ENCODE measurements around the gene KRT36.

KRT36 gene

GRCh38 chr17:41521574-41522261, 32.0 kb upstream of the KRT36 start:
- DNase-seq = no peak

GRCh38 chr17:41520821-41521521, 31.3 kb upstream of the KRT36 start:
- no peak for DNase-seq

DNA sequence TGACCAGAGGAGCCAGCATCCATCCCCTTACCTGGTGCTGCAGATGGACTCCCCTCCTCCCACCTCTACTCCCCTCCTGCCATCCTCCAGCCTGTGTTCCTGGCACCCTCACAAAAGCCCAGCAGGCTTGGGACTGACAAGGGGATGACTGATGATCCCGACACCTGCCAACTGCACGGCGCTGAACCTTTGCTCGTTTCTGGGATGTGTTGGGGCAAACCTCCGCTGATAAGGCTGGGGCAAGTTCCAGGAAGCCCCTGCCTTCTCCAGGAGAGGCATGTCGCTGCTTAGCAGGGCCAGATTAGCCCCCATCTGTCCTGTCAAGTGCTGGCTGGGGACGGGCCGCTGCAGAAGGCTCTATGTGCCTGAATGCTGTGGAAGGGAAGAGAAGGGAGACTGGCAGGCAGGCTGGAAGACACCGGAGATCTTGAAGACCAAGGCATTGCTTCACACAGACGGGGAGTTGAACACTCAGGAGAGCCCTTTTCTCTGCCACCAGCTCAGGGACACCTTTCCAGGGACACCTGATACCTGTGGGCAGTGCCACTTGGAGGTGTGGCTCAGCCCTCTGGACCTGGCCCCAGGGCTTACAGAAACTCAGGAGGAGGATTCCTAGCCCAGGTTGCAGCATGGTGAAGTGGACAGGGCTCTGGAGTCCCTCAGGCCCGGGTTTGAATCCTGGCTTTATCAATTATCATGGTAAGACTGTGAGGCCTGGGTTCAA, 30.0 kb upstream of the KRT36 start:
- no peak for DNase-seq

DNA sequence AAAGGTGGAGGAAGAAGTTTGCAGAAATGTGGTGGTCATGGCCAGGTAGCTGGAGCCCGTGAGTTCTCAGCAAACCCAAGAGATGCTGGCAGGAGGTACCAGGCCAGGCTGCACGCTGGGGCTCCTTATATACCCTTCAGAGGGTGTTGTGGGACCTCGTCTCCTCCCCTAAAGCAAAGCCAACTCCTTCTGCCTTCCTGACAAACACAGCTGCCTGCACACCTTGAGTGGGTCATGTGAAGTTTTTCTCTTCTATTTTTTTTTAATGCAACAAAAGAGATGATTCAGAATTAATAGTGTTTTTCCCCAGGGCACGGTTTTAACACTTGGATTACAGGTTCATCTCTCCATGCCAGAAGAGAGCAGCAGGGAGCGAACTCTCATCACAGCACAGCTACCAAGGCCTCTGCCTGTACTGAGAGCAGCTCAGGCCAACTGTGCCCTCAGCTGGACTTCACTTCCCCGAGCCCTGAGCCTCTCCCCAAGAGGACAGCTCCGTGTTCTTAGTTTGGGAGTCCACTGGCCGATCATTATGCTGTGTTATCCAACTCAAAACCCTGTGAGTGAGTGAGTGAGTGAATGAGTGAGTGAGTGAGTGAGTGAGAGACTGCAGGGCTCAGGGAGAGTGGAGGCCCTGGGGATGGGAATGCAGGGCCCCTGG, 29.2 kb upstream of the KRT36 start, which contains the start of gene KRT15:
Gene KRT15, minus strand, starts transcription at position 102 of the 661 bp plus-strand sequence. Its CDS starts 63 bp downstream, at position 39.
- no peak for DNase-seq

GRCh38 chr17:41518031-41518430, 28.3 kb upstream of the KRT36 start:
- DNase-seq = no peak

GRCh38 chr17:41516830-41517283, 27.1 kb upstream of the KRT36 start:
- no peak for DNase-seq

DNA sequence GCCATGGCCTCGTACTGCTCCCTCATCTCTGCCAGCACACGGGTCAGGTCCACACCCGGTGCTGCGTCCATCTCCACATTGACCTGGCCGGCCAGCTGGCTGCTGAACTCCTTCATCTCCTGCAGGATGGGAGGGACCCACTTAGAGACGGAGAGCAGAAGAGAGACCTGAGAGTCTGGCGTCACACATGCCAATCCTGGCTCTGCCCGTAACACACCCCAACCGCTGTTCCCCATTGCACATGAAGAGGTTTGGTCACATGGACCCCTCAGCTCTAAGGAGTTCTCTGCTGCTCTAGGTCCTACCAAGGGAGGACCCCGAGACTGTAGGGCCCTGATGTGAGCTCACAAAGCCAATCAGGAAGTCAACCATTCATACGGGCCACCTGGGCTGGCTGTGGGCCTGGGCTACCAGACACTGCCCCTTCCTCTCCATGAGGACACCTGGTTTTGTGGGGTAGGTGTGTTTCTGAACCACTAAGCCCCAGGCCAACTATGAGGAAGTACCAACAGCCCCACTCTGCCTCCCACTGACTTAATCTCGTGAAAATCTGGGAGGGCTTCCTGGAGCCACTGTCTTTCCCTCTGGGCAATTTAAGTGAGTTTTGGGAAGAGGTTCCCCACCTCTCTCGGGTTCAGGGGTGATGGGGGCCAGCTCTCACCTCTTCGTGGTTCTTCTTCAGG, 26.6 kb upstream of the KRT36 start:
- DNase-seq = no peak

DNA sequence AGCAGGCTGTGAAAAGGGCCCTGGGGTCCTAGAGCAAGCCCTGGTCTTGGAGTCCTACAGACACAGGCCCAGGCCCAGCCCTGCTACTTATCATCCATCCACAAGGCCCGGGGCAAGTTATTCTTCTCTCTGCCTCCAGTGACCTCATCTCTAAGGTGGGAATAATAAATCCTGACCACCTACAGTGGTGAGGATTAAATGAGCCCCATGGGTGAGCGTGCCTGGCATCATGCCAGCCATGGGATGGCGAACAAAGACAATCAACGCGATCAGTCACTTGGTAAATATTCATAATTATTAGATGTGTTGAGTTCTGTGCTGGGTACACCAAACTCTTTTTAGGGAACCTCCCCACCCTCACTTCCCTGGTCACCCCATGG, 23.4 kb upstream of the KRT36 start:
- DNase-seq = no peak

DNA sequence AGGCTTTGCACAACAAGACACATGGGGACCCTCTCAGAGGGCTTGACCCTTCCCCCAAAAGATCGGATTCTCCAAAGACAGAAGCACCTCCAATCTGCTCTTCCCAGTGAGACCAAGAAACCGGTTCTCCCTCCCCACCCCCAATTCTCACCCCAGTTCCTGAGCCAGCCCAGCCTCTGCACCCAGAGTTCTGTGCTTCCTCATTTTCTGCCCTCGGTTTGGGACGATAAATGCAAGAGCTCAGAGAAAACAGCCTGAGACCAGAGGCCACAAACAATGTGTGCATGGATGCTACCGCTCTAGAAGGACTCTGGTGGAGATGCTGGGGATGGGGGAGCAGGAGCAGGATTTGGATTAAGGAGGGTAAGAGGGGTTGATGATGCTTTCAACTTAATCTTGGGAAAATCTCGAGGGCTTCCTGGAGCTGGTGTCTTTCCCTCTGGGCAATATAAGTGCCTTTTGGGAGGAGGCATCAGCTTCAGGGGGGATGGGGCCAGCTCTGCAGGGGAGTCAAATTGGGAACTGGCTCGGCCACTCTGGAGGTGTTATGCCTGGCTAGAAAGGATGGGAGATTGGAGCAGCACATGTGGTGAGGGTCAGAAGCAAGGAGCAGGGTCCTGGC, 22.9 kb upstream of the KRT36 start:
- DNase-seq = no peak

GRCh38 chr17:41511716-41512115, 22.0 kb upstream of the KRT36 start:
- DNase-seq = no peak

DNA sequence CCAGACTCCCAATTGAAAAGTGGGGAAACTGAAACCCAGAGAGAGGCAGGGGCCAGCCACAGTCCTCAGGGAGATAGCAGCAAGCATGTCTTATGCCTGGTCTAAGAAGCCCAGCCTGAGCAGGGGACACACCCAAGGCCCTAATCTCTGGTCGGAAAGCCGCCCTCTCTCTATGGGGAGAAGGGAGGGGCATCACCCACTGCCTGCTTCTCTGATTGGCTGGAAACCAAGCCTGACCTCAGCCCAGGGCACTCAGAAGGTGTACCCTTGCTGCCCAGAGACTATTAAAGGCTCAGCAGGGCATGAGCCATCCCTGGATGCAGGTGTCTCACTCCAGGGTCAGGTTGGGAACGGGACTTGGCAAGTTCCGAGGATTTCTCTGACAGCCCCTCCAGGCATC, 21.4 kb upstream of the KRT36 start:
- no peak for DNase-seq

GRCh38 chr17:41510251-41511065, 20.7 kb upstream of the KRT36 start:
- DNase-seq = no peak

GRCh38 chr17:41507315-41507880, 17.7 kb upstream of the KRT36 start:
- DNase-seq = no peak

DNA sequence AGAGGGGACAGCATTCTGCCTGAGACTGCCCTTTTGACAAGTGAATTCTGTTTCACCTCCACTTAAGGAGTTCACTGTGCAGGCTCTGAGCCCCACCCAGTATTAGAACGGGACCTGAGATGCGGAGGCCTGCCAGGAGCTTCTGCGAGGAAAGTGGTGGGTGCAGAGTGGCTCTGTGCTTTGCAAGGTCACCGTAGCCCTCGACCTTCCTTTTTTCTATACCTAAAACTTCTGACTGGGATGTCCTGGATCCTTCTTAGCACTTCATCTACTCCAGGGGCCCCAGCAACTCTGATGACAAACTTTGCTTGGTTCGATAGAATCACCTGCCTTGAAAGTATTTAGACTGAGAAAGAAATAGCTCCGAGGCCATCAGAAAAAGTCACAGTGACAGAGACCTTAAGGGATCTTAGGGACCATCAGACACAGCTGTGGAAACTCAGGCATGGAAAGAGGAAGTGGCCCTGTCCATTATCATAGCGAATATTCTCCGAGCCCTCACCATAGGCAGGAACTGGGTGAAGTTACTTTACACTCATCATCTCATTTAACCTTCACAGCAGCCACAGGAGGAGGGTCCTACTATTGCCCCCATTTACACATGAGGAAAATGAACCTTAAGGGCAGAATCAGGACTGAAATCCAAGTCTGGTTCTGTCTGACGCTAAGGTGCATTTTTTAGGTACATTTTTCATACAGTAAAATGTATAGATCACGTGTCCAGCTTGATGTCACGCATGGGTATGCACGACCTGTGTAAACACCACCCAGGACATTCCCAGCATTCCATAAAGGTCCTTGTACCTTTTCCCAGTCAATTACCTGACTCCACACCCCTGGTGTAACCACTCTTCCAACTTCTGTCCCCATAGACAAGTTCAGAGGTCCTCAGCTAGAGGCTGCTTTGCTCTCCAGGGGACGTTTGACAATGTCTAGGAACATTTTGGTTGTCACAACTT, 16.4 kb upstream of the KRT36 start:
- no peak for DNase-seq

GRCh38 chr17:41505007-41505808, 15.5 kb upstream of the KRT36 start, which contains the start of gene KRT13:
Gene KRT13, minus strand, starts transcription at chr17:41505612. Its CDS starts 62 bp downstream, at chr17:41505550.
- no peak for DNase-seq

GRCh38 chr17:41504246-41504977, 14.7 kb upstream of the KRT36 start:
- no peak for DNase-seq

DNA sequence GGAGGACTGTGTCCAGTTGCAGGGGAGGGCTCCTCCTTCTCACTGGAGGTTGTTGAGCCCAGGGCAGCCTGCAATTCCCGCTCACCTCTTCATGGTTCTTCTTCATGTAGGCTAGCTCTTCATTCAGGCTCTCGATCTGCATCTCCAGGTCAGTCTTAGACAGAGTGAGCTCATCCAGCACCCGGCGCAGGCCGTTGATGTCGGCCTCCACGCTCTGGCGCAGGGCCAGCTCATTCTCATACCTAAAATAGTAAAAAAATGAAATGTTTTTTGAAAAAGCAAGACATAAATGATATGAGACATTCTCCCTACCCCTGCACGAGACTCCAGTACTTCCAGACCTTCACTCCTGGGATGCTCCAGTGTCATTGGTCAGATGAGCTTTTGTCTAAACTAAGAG, 13.5 kb upstream of the KRT36 start:
- DNase-seq = no peak
